ENCODE results near the gene KCNQ1OT1.

The KCNQ1OT1 gene

GRCh38 chr11:2666828-2667570 lies 32.8 kb downstream of the KCNQ1OT1 start:
- no peak for DNase-seq (ENCODE audit: low read depth in 2 of 2)

GRCh38 chr11:2666401-2666741 lies 33.4 kb downstream of the KCNQ1OT1 start:
- no peak for DNase-seq (ENCODE audit: low read depth in 2 of 2)

- no peak for DNase-seq (ENCODE audit: low read depth in 2 of 2)
These were observed 34.0 kb downstream of the KCNQ1OT1 start for GRCh38 chr11:2665526-2666400.

- DNase-seq (ENCODE audit: low read depth in 2 of 2): no peak
These were observed 34.8 kb downstream of the KCNQ1OT1 start for GRCh38 chr11:2664791-2665525.

GRCh38 chr11:2664376-2664775 lies 35.4 kb downstream of the KCNQ1OT1 start:
- DNase-seq (ENCODE audit: low read depth in 2 of 2): no peak

- no peak for DNase-seq (ENCODE audit: low read depth in 2 of 2)
These were observed 35.9 kb downstream of the KCNQ1OT1 start for GRCh38 chr11:2663915-2664314.

- no peak for DNase-seq (ENCODE audit: low read depth in 2 of 2)
These were observed 36.3 kb downstream of the KCNQ1OT1 start for GRCh38 chr11:2663506-2663905.

- DNase-seq (ENCODE audit: low read depth in 2 of 2): no peak
These were observed 37.1 kb downstream of the KCNQ1OT1 start for GRCh38 chr11:2662430-2663299.

GRCh38 chr11:2662024-2662312 lies 37.8 kb downstream of the KCNQ1OT1 start:
- DNase-seq (ENCODE audit: low read depth in 2 of 2): no peak

- DNase-seq (ENCODE audit: low read depth in 2 of 2): no peak
These were observed 38.4 kb downstream of the KCNQ1OT1 start for GRCh38 chr11:2661173-2662023.

- DNase-seq (ENCODE audit: low read depth in 2 of 2): no peak
These were observed 39.3 kb downstream of the KCNQ1OT1 start for GRCh38 chr11:2660357-2660939.

GRCh38 chr11:2657697-2658284 lies 42.0 kb downstream of the KCNQ1OT1 start:
- DNase-seq (ENCODE audit: low read depth in 2 of 2): no peak

- DNase-seq (ENCODE audit: low read depth in 2 of 2): no peak
These were observed 42.9 kb downstream of the KCNQ1OT1 start for GRCh38 chr11:2656859-2657258.

GRCh38 chr11:2655834-2656622 lies 43.8 kb downstream of the KCNQ1OT1 start:
- DNase-seq (ENCODE audit: low read depth in 2 of 2): no peak

GRCh38 chr11:2655016-2655719 lies 44.6 kb downstream of the KCNQ1OT1 start:
- no peak for DNase-seq (ENCODE audit: low read depth in 2 of 2)

GRCh38 chr11:2653930-2654739 lies 45.7 kb downstream of the KCNQ1OT1 start:
- no peak for DNase-seq (ENCODE audit: low read depth in 2 of 2)

GRCh38 chr11:2653198-2653551 lies 46.6 kb downstream of the KCNQ1OT1 start:
- DNase-seq (ENCODE audit: low read depth in 2 of 2): no peak

All from stimulated activated CD4-positive, alpha-beta T cell treated with anti-CD3 and anti-CD28 coated beads, Interleukin-4, amount 100 ng/mL, for 48 hours (primary cell).